C4-2B (cell line): ENCODE measurements around the gene CENPA.
"Not testable (repeated sequence)": the region's sequence is repeated elsewhere in the genome, so short reads cannot be mapped to it uniquely, and the experiment has no call there.

Experiments
- CTCF ChIP-seq: fragments of 450-650 bp; conservative IDR thresholded peaks from 2 replicates; pipeline ENCODE4 v1.5.1; 2017; ENCODE audit warnings: mild to moderate bottlenecking
- ZFX ChIP-seq: fragments of 450-650 bp; IDR thresholded peaks from 2 replicates; pipeline ENCODE4 v1.6.1; 2017

- TF ChIP-seq CTCF, ZFX: not testable (repeated sequence)
Observed at GRCh38 chr2:26795135-26795534, 9.3 kb downstream of the CENPA start.
